CD4-positive, CD25-positive, alpha-beta regulatory T cell (primary cell): Measurements from ENCODE around the gene TSPAN4. TPM values are rescaled to one million over a fixed set of nuclear protein-coding genes. Genes with fewer than 3 reads are reported as not detected.

Experiments
- ATAC-seq, 2 donors: fragments of 150-1000 bp; cut with Tn5 transposase; one replicate each; pipeline ENCODE4 v1.10.0; 2021; ENCODE audit warnings: low read depth in 2 of 2, moderate number of reproducible peaks in 2 of 2, moderate library complexity in 1 of 2
- DNase-seq, 3 donors: peaks; one replicate each; pipeline versions ENCODE4 v3.0.0 to v3.0.0-alpha.2; 2012 to 2022; ENCODE audit warnings: mixed read lengths in 1 of 3
- H3K27ac ChIP-seq: one replicate; pipeline ENCODE4 v1.7.0; 2013; ENCODE audit warnings: mild to moderate bottlenecking, low read length; ENCODE audit not compliant: insufficient read depth, poor library complexity, severe bottlenecking
- H3K27me3 ChIP-seq: one replicate; pipeline ENCODE4 v1.7.0; 2013; ENCODE audit warnings: low read length; ENCODE audit not compliant: control insufficient read depth, insufficient read depth
- H3K36me3 ChIP-seq: one replicate; pipeline ENCODE4 v1.7.0; 2013; ENCODE audit warnings: mild to moderate bottlenecking, low read length, moderate library complexity; ENCODE audit not compliant: control insufficient read depth, insufficient read depth
- H3K4me1 ChIP-seq: 2 replicates; pipeline ENCODE4 v1.7.0; 2013; ENCODE audit warnings: mild to moderate bottlenecking, low read length; ENCODE audit not compliant: insufficient read depth, control insufficient read depth, poor library complexity, severe bottlenecking
- H3K4me3 ChIP-seq: one replicate; pipeline ENCODE4 v1.7.0; 2013; ENCODE audit warnings: low read depth, mild to moderate bottlenecking, low read length, moderate library complexity
- H3K9me3 ChIP-seq, 2 experiments: 1 replicate in 1 of 2; 2 replicates in 1 of 2; pipeline ENCODE4 v1.7.0; 2013; ENCODE audit warnings: low read length in 2 of 2, mild to moderate bottlenecking in 1 of 2, moderate library complexity in 1 of 2; ENCODE audit not compliant: control insufficient read depth in 2 of 2
- H3K27ac Mint-ChIP-seq, 3 donors: one replicate each; pipeline ENCODE4 v1.8.0; 2020 to 2022; ENCODE audit warnings: mild to moderate bottlenecking in 3 of 3, mixed read lengths in 3 of 3, moderate library complexity in 2 of 3
- H3K27me3 Mint-ChIP-seq: one replicate; pipeline ENCODE4 v1.8.0; 2022; ENCODE audit warnings: mild to moderate bottlenecking, mixed read lengths
- H3K36me3 Mint-ChIP-seq: one replicate; pipeline ENCODE4 v1.8.0; 2020; ENCODE audit warnings: mixed read lengths
- H3K4me1 Mint-ChIP-seq, 4 donors: one replicate each; pipeline ENCODE4 v1.8.0; 2020 to 2022; ENCODE audit warnings: mixed read lengths in 4 of 4, mild to moderate bottlenecking in 1 of 4
- H3K4me3 Mint-ChIP-seq, 4 donors: one replicate each; pipeline ENCODE4 v1.8.0; 2020 to 2022; ENCODE audit warnings: mild to moderate bottlenecking in 4 of 4, mixed read lengths in 4 of 4, moderate library complexity in 3 of 4
- H3K9me3 Mint-ChIP-seq, 7 donors: one replicate each; pipeline ENCODE4 v1.8.0; 2020 to 2022; ENCODE audit warnings: mixed read lengths in 7 of 7, mild to moderate bottlenecking in 3 of 7, moderate library complexity in 2 of 7
- polyA plus RNA-seq, 4 donors: library from polyadenylated mRNA; unstranded; fragments of 300-500 nt; fragmentation: Illumina TruSeq; gene quantifications; one replicate each; pipeline ENCODE4 v1.2.3, GENCODE V29; 2021
- total RNA-seq: library from RNA; stranded (reverse); gene quantifications from one replicate; pipeline ENCODE4 v1.2.3, GENCODE V29; 2022

TSPAN4 gene
- total and polyA plus RNA-seq, 5 donors from 2014 or later: 1.2 to 2.2 (median 1.6) TPM

DNA sequence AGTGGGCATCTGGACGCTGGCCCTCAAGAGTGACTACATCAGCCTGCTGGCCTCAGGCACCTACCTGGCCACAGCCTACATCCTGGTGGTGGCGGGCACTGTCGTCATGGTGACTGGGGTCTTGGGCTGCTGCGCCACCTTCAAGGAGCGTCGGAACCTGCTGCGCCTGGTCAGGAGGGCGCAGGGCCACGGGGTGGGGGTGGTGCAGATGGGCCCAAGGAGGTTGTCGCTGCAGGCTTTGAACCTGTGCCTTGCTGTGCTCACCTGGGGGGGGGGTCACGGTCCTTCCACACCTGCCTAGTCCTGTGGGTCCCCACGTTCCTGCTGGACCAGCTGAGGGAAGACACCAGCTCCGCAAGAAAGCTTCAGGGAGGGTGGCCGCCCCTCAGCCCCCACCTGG lies 6.4 kb upstream of the TSPAN4 start:
- Mint-ChIP-seq H3K27ac (peak overlapping the region in 1 of 3 donors; percentile 32), H3K9me3 (no peaks in the 10 kb centered on the region)

DNA sequence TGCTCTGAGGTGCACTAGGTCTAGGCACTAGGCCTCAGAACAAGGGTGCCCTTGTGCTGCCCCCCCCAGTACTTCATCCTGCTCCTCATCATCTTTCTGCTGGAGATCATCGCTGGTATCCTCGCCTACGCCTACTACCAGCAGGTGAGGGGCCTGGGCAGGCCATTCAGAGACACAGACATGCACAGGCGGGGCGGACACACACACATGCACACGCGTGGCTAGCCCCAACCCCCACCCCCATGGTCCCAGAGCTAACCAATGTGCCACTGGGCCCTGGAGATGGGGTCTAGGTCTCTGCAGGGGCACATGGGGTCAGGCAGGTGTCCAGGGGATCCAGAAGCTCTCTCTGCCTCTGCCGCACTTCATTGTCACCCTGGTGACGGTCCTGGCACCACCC lies 6.0 kb upstream of the TSPAN4 start:
- H3K27ac Mint-ChIP-seq: no peak overlapping the region
- Histone ChIP-seq H3K4me3 (no peak overlapping the region), H3K9me3 (no peaks in the 10 kb centered on the region), H3K4me1 (peaks cover 37% of the 10 kb centered on the region), H3K36me3 (peaks cover 8% of the 10 kb centered on the region), H3K27ac (no peak overlapping the region), H3K27me3 (no peaks in the 10 kb centered on the region)
- H3K4me3 Mint-ChIP-seq: peak overlapping the region in 1 of 4 donors; percentile 10
- H3K9me3 Mint-ChIP-seq: no peaks in the 10 kb centered on the region
- ATAC-seq: no peak
- no peak for DNase-seq
- H3K4me1 Mint-ChIP-seq: peaks cover 0 to 31% (median 3%) of the 10 kb centered on the region in 4 donors
- H3K27me3 Mint-ChIP-seq: peaks cover 3% of the 10 kb centered on the region
- H3K36me3 Mint-ChIP-seq: no peaks in the 10 kb centered on the region

More for the DNA sequence above, 6.4 kb upstream of the TSPAN4 start:
- DNase-seq (no peak), ATAC-seq (no peak)
- H3K4me1 Mint-ChIP-seq: peaks cover 0 to 32% (median 3%) of the 10 kb centered on the region in 4 donors
- no peak overlapping the region for H3K27ac ChIP-seq
- H3K9me3 ChIP-seq: no peaks in the 10 kb centered on the region
- peaks cover 36% of the 10 kb centered on the region for H3K4me1 ChIP-seq
- no peak overlapping the region for H3K4me3 Mint-ChIP-seq
- H3K27me3 ChIP-seq: no peaks in the 10 kb centered on the region
- peaks cover 7% of the 10 kb centered on the region for H3K27me3 Mint-ChIP-seq
- no peak overlapping the region for H3K4me3 ChIP-seq
- peaks cover 8% of the 10 kb centered on the region for H3K36me3 ChIP-seq
- H3K36me3 Mint-ChIP-seq: no peaks in the 10 kb centered on the region

DNA sequence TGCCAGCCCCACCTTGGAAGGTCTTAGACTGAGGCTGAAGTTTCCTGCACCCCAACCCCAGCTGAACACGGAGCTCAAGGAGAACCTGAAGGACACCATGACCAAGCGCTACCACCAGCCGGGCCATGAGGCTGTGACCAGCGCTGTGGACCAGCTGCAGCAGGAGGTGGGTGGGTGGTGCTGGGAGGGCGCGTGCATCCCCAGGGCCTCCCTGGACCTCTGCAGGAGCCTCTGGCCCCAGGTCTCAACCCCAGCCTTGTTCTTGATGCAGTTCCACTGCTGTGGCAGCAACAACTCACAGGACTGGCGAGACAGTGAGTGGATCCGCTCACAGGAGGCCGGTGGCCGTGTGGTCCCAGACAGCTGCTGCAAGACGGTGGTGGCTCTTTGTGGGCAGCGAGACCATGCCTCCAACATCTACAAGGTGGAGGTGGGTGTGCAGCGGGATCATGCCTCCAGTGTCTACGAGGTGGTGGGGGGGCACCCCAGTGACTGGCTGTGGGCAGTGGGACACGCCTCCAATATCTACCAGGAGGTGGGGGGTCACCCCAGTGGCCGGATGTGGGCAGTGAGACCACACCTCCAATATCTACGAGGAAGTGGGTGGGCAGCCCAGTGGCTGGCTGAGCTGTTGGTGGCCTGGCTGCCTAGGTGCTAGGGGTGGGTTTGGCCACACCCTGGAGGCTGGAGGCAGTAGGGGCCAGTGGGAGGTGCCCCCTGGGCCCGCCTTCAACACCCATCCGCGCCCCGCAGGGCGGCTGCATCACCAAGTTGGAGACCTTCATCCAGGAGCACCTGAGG lies 5.3 kb upstream of the TSPAN4 start:
- Histone ChIP-seq H3K9me3 (no peaks in the 10 kb centered on the region), H3K27me3 (no peaks in the 10 kb centered on the region), H3K4me1 (peaks cover 37% of the 10 kb centered on the region), H3K4me3 (no peak overlapping the region), H3K36me3 (peaks cover 8% of the 10 kb centered on the region), H3K27ac (no peak overlapping the region)
- H3K4me1 Mint-ChIP-seq: peaks cover 0 to 27% (median 3%) of the 10 kb centered on the region in 4 donors
- DNase-seq (no peak), ATAC-seq (no peak)
- H3K9me3 Mint-ChIP-seq: no peaks in the 10 kb centered on the region
- no peak overlapping the region for H3K4me3 Mint-ChIP-seq
- H3K27ac Mint-ChIP-seq: peak overlapping the region in 1 of 3 donors; percentile 14
- H3K27me3 Mint-ChIP-seq: no peaks in the 10 kb centered on the region
- H3K36me3 Mint-ChIP-seq: no peaks in the 10 kb centered on the region

DNA sequence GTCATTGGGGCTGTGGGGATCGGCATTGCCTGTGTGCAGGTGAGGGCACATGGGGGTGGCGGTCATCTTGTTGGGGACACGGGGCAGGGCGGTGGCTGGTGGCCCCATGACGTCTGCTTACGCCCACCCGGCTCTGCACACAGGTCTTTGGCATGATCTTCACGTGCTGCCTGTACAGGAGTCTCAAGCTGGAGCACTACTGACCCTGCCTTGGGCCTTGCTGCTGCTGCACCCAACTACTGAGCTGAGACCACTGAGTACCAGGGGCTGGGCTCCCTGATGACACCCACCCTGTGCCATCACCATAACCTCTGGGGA lies 4.7 kb upstream of the TSPAN4 start:
- no peak overlapping the region for H3K4me3 Mint-ChIP-seq

DNA sequence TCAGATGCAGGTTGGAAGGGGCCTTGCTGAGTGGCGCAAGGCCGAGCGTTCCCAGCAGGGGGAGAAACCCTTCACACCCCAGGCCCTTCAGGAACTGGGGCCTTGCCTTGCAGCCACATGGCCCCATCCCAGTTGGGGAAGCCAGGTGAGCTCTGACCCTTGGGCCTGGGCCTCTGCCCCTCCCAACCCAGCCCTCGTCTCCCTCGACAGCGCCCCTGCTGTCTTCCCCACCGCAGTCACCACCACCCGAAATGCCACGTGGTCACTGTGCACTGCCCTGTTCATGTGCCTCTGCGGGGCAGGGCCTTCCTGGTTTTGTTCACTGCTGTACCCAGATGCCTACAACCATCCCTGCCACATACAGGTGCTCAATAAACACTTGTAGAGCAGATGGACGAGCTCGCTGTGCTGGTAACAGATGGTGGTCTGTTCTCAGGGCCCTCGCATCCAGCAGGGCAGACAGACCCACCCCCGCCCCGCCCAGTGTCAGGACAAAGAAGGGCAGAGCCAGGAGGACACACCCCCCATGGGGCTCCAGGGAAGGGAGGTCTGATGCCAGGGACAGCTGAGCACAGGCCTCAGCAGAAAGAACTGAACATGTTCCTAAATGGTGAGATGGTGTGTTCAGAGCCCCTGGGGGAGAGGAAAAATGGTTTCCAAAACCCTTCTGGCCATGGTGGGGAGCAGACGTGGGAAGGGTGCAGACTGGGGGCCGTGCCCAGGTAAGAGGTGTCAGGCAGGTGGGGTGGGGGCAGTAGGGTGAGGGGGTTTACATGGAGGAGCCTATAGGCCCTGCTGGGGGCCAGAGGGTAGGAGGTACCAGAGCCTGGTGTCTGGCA lies 4.0 kb upstream of the TSPAN4 start:
- Mint-ChIP-seq H3K9me3 (no peaks in the 10 kb centered on the region), H3K4me3 (peak overlapping the region in 2 of 4 donors; percentile 38 to 75), H3K27ac (no peak overlapping the region), H3K27me3 (peaks cover 6% of the 10 kb centered on the region), H3K36me3 (no peaks in the 10 kb centered on the region), H3K4me1 (peaks cover 0 to 29% (median 3%) of the 10 kb centered on the region in 4 donors)
- no peak overlapping the region for H3K27ac ChIP-seq
- peaks cover 35% of the 10 kb centered on the region for H3K4me1 ChIP-seq
- ATAC-seq: no peak
- H3K27me3 ChIP-seq: no peaks in the 10 kb centered on the region
- DNase-seq: no peak
- H3K36me3 ChIP-seq: peaks cover 8% of the 10 kb centered on the region
- no peaks in the 10 kb centered on the region for H3K9me3 ChIP-seq
- H3K4me3 ChIP-seq: no peak overlapping the region

More for the DNA sequence above, 4.7 kb upstream of the TSPAN4 start:
- Histone ChIP-seq H3K27me3 (no peaks in the 10 kb centered on the region), H3K4me3 (no peak overlapping the region), H3K4me1 (peaks cover 35% of the 10 kb centered on the region), H3K9me3 (no peaks in the 10 kb centered on the region), H3K36me3 (peaks cover 8% of the 10 kb centered on the region), H3K27ac (no peak overlapping the region)
- DNase-seq: no peak
- Mint-ChIP-seq H3K9me3 (no peaks in the 10 kb centered on the region), H3K27ac (no peak overlapping the region), H3K36me3 (no peaks in the 10 kb centered on the region), H3K4me1 (peaks cover 0 to 26% (median 3%) of the 10 kb centered on the region in 4 donors), H3K27me3 (no peaks in the 10 kb centered on the region)
- no peak for ATAC-seq

DNA sequence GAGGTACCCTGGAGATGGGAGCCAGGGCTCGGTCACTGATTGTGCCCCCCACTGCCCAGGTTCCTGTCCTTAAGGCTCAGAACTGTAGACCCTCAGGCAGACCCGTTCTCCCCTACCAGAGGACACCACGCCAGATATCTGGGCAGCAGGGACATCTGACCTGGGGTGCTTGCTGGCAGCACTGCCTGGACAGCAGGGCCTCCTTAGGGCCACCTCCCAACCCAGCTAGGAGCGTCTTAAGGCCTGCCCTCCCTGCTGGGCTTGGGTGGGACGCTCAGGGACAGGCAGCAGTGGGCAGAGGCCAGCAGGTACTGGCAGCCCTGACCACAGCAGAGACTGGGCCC lies 3.4 kb upstream of the TSPAN4 start:
- DNase-seq: no peak
- H3K4me3 ChIP-seq: no peak overlapping the region
- H3K9me3 ChIP-seq: no peaks in the 10 kb centered on the region
- H3K27ac ChIP-seq: no peak overlapping the region
- Mint-ChIP-seq H3K36me3 (no peaks in the 10 kb centered on the region), H3K27me3 (peaks cover 11% of the 10 kb centered on the region), H3K9me3 (no peaks in the 10 kb centered on the region), H3K4me3 (peak overlapping the region in 3 of 4 donors; percentile 62 to 89 (median 82)), H3K4me1 (peaks cover 0 to 29% (median 3%) of the 10 kb centered on the region in 4 donors), H3K27ac (no peak overlapping the region)
- peaks cover 39% of the 10 kb centered on the region for H3K4me1 ChIP-seq
- H3K36me3 ChIP-seq: peaks cover 8% of the 10 kb centered on the region
- H3K27me3 ChIP-seq: no peaks in the 10 kb centered on the region
- no peak for ATAC-seq

DNA sequence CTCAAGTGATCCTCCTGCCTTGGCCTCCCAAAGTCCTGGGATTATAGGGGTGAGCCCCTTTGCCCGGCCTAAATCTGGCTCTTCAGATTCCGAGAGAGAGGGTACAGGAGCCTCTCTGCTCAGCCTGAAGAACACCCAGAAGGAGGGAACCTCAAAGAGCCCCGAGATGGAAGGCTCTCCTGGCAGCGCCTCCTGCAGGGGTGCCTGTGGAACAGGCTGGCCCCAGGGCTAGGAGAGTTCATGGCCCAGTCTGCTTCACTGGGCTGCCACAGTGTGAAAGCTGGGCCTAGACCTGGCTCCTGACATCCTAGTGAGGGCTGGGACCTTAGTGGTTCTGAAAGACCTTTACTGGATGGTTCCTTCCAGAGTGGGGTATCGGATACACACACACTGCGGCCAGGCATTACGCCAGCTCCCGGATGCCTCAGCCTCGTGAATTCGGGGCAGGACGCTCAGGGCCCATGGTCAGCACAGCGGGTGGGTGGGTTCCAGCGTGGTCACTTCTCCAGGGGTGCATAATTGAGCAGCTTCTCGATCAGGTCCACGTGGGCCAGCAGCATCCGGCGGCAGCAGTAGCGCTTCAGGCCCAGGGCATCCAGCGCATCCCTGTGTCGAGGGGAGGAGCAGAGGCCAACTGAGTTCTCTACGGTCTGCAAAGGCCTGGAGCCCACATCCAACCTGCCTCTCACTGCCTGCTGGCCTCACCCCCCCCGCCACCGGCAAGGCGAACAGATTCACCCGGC lies 2.6 kb upstream of the TSPAN4 start:
- no peaks in the 10 kb centered on the region for H3K9me3 Mint-ChIP-seq
- peaks cover 14% of the 10 kb centered on the region for H3K27me3 Mint-ChIP-seq
- H3K27ac Mint-ChIP-seq: peak overlapping the region in 2 of 3 donors; percentile 36 to 47
- Histone ChIP-seq H3K4me3 (no peak overlapping the region), H3K36me3 (peaks cover 8% of the 10 kb centered on the region), H3K27me3 (no peaks in the 10 kb centered on the region), H3K27ac (no peak overlapping the region), H3K4me1 (peaks cover 36% of the 10 kb centered on the region), H3K9me3 (no peaks in the 10 kb centered on the region)
- peaks cover 0 to 29% (median 3%) of the 10 kb centered on the region in 4 donors for H3K4me1 Mint-ChIP-seq
- H3K36me3 Mint-ChIP-seq: no peaks in the 10 kb centered on the region
- DNase-seq (no peak), ATAC-seq (no peak)
- peak overlapping the region in 3 of 4 donors; percentile 82 to 89 (median 84) for H3K4me3 Mint-ChIP-seq
